DND-41 (cell line): Measurements from ENCODE around the gene KRTAP10-12.
"Not testable (repeated sequence)": the region's sequence is repeated elsewhere in the genome, so short reads cannot be mapped to it uniquely, and the experiment has no call there.

Experiments used
- ATAC-seq: fragments of 200-7000 bp; cut with Tn5 transposase; 3 replicates; pipeline ENCODE4 v1.9.1; 2021; ENCODE audit warnings: low read depth; ENCODE audit not compliant: insufficient read depth
- DNase-seq: peaks from one replicate; pipeline ENCODE4 v3.0.0-alpha.2; 2020
- H2AFZ ChIP-seq: 2 replicates; pipeline ENCODE4 v1.6.0; 2012; ENCODE audit warnings: low read depth, low read length
- H3K27ac ChIP-seq: 2 replicates; pipeline ENCODE4 v1.5.1; 2012; ENCODE audit warnings: low read length, inconsistent platforms
- H3K27me3 ChIP-seq: fragments of 200-600 bp; sonication (generic); 2 replicates; pipeline ENCODE4 v1.6.0; 2012; ENCODE audit warnings: low read length, mild to moderate bottlenecking, inconsistent platforms; ENCODE audit not compliant: insufficient read depth, poor library complexity
- H3K36me3 ChIP-seq: 2 replicates; pipeline ENCODE4 v1.5.1; 2012; ENCODE audit warnings: low read length, inconsistent platforms; ENCODE audit not compliant: insufficient read depth
- H3K4me1 ChIP-seq: 2 replicates; pipeline ENCODE4 v1.5.1; 2012; ENCODE audit warnings: mild to moderate bottlenecking, low read length; ENCODE audit not compliant: insufficient read depth
- H3K4me2 ChIP-seq: 2 replicates; pipeline ENCODE4 v1.6.0; 2012; ENCODE audit warnings: mild to moderate bottlenecking, moderate library complexity, low read length, inconsistent platforms; ENCODE audit not compliant: insufficient read depth
- H3K4me3 ChIP-seq, 2 experiments: fragments of 200-600 bp in 1 of 2; shearing (Covaris generic) in 1 of 2; 2 replicates each; pipeline ENCODE4 v1.5.1; 2012 to 2016; ENCODE audit warnings: inconsistent platforms in 2 of 2, low read length in 2 of 2, mild to moderate bottlenecking in 2 of 2, low read depth in 1 of 2, moderate library complexity in 1 of 2
- H3K79me2 ChIP-seq: 2 replicates; pipeline ENCODE4 v1.6.0; 2012; ENCODE audit warnings: low read length, inconsistent platforms; ENCODE audit not compliant: insufficient read depth
- H3K9ac ChIP-seq: 2 replicates; pipeline ENCODE4 v1.6.0; 2012; ENCODE audit warnings: low read depth, mild to moderate bottlenecking, inconsistent platforms, low read length, moderate library complexity
- H3K9me3 ChIP-seq: 2 replicates; pipeline ENCODE4 v1.5.1; 2012; ENCODE audit warnings: low read length, moderate library complexity, mild to moderate bottlenecking, inconsistent platforms; ENCODE audit not compliant: insufficient read depth, severe bottlenecking
- H4K20me1 ChIP-seq: 2 replicates; pipeline ENCODE4 v1.6.0; 2012; ENCODE audit warnings: low read length; ENCODE audit not compliant: insufficient read depth
- CTCF ChIP-seq: IDR thresholded peaks from 2 replicates; pipeline ENCODE4 v1.5.1; 2012; ENCODE audit warnings: borderline replicate concordance, low read length, moderate library complexity, mild to moderate bottlenecking; ENCODE audit not compliant: poor library complexity, severe bottlenecking; ENCODE audit errors: extremely low read depth
- EZH2 ChIP-seq: IDR thresholded peaks from 3 replicates; pipeline ENCODE4 v1.6.1; 2012; ENCODE audit warnings: borderline replicate concordance, low read depth, mild to moderate bottlenecking, moderate library complexity, low read length, inconsistent platforms; ENCODE audit not compliant: severe bottlenecking

The KRTAP10-12 gene

GRCh38 chr21:44657635-44658540 lies 39.1 kb upstream of the KRTAP10-12 start, which contains the start of gene KRTAP12-3:
Gene KRTAP12-3, plus strand, starts transcription at chr21:44657932. Its CDS starts 48 bp downstream, at chr21:44657980.
- Histone ChIP-seq H3K4me2 (no peak within 1 kb of the TSS; the same call in 1 of the 2 replicates), H3K79me2 (no peaks in the 10 kb centered on the region), H3K36me3 (no peaks in the 10 kb centered on the region), H4K20me1 (no peaks in the 10 kb centered on the region), H3K27ac (no peak within 1 kb of the TSS), H3K4me3 (no peak within 1 kb of the TSS), H3K27me3 (no peaks in the 10 kb centered on the region), H3K9ac (no peak within 1 kb of the TSS), H3K4me1 (peaks cover 24% of the 10 kb centered on the region), H2AFZ (no peak within 1 kb of the TSS), H3K9me3 (peaks cover 4% of the 10 kb centered on the region)
- TF ChIP-seq CTCF (no peak), EZH2 (no peak)
- DNase-seq (peak; percentile 20), ATAC-seq (peak; percentile 63)

- no peak overlapping the region for H3K4me2 ChIP-seq
- no peak overlapping the region for H3K27ac ChIP-seq
- no peaks in the 10 kb centered on the region for H3K36me3 ChIP-seq
- H3K27me3 ChIP-seq = no peaks in the 10 kb centered on the region
- H3K4me1 ChIP-seq = peaks cover 24% of the 10 kb centered on the region
- no peaks in the 10 kb centered on the region for H3K79me2 ChIP-seq
- peaks cover 4% of the 10 kb centered on the region for H3K9me3 ChIP-seq
- H2AFZ ChIP-seq = no peak overlapping the region
- no peaks in the 10 kb centered on the region for H4K20me1 ChIP-seq
- H3K4me3 ChIP-seq = no peak overlapping the region
- DNase-seq (no peak), ATAC-seq (no peak)
- H3K9ac ChIP-seq = no peak overlapping the region
- TF ChIP-seq CTCF = no peak
- TF ChIP-seq EZH2 = no peak
These were observed 38.4 kb upstream of the KRTAP10-12 start for GRCh38 chr21:44658541-44658910.

GRCh38 chr21:44658913-44659595 lies 37.9 kb upstream of the KRTAP10-12 start:
- Histone ChIP-seq H4K20me1 (no peaks in the 10 kb centered on the region), H3K9ac (no peak overlapping the region), H3K4me2 (no peak overlapping the region), H3K27me3 (no peaks in the 10 kb centered on the region), H3K79me2 (no peaks in the 10 kb centered on the region), H3K9me3 (peaks cover 4% of the 10 kb centered on the region), H3K4me3 (no peak overlapping the region), H3K36me3 (no peaks in the 10 kb centered on the region), H3K4me1 (peaks cover 24% of the 10 kb centered on the region), H3K27ac (no peak overlapping the region), H2AFZ (no peak overlapping the region)
- no peak for TF ChIP-seq EZH2
- TF ChIP-seq CTCF = no peak
- DNase-seq (no peak), ATAC-seq (peak; percentile 62; the same call in 2 of the 3 replicates)

GRCh38 chr21:44661567-44661966 lies 35.4 kb upstream of the KRTAP10-12 start:
- not testable (repeated sequence) for H3K36me3 ChIP-seq, H3K4me2 ChIP-seq, H3K9ac ChIP-seq, ATAC-seq, H2AFZ ChIP-seq, H3K27ac ChIP-seq, H3K9me3 ChIP-seq, H3K4me3 ChIP-seq, H4K20me1 ChIP-seq, H3K27me3 ChIP-seq, DNase-seq, H3K79me2 ChIP-seq
- H3K4me1 ChIP-seq = peaks cover 24% of the 10 kb centered on the region
